Measurements from ENCODE around the gene MRM2.

DNA sequence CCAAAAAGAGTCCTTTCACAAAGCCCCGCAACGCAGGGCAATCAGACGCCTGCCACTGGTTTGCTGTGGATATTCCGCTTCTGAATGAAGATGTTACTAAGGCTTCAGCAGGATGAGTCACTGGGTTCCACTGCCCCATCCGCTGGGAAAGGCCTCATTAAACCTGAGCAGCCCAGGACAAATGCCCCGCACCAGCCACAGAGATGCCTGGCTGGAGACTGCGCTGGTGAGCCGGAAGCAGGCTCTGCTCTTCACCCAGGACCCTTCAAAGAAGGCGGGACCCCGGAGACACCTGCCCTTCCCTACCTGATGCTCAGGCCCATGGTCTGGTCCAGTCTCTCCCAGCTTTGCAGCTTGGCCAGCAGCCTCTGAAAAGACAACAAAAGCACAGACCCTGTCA lies 29.1 kb downstream of the MRM2 start:
- TF ChIP-seq, protein P1, sequence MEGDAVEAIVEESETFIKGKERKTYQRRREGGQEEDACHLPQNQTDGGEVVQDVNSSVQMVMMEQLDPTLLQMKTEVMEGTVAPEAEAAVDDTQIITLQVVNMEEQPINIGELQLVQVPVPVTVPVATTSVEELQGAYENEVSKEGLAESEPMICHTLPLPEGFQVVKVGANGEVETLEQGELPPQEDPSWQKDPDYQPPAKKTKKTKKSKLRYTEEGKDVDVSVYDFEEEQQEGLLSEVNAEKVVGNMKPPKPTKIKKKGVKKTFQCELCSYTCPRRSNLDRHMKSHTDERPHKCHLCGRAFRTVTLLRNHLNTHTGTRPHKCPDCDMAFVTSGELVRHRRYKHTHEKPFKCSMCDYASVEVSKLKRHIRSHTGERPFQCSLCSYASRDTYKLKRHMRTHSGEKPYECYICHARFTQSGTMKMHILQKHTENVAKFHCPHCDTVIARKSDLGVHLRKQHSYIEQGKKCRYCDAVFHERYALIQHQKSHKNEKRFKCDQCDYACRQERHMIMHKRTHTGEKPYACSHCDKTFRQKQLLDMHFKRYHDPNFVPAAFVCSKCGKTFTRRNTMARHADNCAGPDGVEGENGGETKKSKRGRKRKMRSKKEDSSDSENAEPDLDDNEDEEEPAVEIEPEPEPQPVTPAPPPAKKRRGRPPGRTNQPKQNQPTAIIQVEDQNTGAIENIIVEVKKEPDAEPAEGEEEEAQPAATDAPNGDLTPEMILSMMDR (IDR thresholded peaks at IDR 0.05): no peak
- TF ChIP-seq POLR2A (IDR thresholded peaks at IDR 0.05): no peak

Data from upper lobe of left lung (tissue), 4 donors.